ENCODE results near the gene OMP.
"Not testable (repeated sequence)": the region's sequence is repeated elsewhere in the genome, so short reads cannot be mapped to it uniquely, and the experiment has no call there.

Gene OMP

GRCh38 chr11:77086521-77087472 is 15.8 kb upstream of the OMP start:
- DNase-seq (ENCODE audit: low read depth): no peak

GRCh38 chr11:77087723-77088225 is 14.9 kb upstream of the OMP start:
- no peak for DNase-seq (ENCODE audit: low read depth)

- no peak for DNase-seq (ENCODE audit: low read depth)
Measured at GRCh38 chr11:77088236-77089003, 14.2 kb upstream of the OMP start.

- DNase-seq (ENCODE audit: low read depth): no peak
Measured at GRCh38 chr11:77089004-77089545, 13.6 kb upstream of the OMP start.

GRCh38 chr11:77090046-77090372 is 12.6 kb upstream of the OMP start:
- DNase-seq (ENCODE audit: low read depth): no peak

GRCh38 chr11:77090373-77091111 is 12.1 kb upstream of the OMP start:
- DNase-seq (ENCODE audit: low read depth): no peak

- peak; percentile 45 for DNase-seq (ENCODE audit: low read depth)
Measured at GRCh38 chr11:77091146-77091940, 11.3 kb upstream of the OMP start.

- no peak for DNase-seq (ENCODE audit: low read depth)
Measured at GRCh38 chr11:77092382-77092781, 10.3 kb upstream of the OMP start.

GRCh38 chr11:77093056-77093891 is 9.4 kb upstream of the OMP start:
- DNase-seq (ENCODE audit: low read depth): no peak

GRCh38 chr11:77093987-77094840 is 8.4 kb upstream of the OMP start:
- no peak for DNase-seq (ENCODE audit: low read depth)

- DNase-seq (ENCODE audit: low read depth): no peak
Measured at GRCh38 chr11:77094841-77095365, 7.7 kb upstream of the OMP start.

- DNase-seq (ENCODE audit: low read depth): no peak
Measured at GRCh38 chr11:77095551-77096490, 6.8 kb upstream of the OMP start.

- no peak for DNase-seq (ENCODE audit: low read depth)
Measured at GRCh38 chr11:77096591-77097019, 6.0 kb upstream of the OMP start.

- not testable (repeated sequence) for DNase-seq (ENCODE audit: low read depth)
Measured at GRCh38 chr11:77097180-77097579, 5.5 kb upstream of the OMP start.

- no peak for DNase-seq (ENCODE audit: low read depth)
Measured at GRCh38 chr11:77100166-77101042, 2.2 kb upstream of the OMP start.

- no peak for DNase-seq (ENCODE audit: low read depth)
Measured at GRCh38 chr11:77101043-77101537, 1.6 kb upstream of the OMP start.

GRCh38 chr11:77103319-77103718 is 679 bp downstream of the OMP start:
- no peak for DNase-seq (ENCODE audit: low read depth)
